ENCODE results near the gene FGFR3.

FGFR3 gene

DNA sequence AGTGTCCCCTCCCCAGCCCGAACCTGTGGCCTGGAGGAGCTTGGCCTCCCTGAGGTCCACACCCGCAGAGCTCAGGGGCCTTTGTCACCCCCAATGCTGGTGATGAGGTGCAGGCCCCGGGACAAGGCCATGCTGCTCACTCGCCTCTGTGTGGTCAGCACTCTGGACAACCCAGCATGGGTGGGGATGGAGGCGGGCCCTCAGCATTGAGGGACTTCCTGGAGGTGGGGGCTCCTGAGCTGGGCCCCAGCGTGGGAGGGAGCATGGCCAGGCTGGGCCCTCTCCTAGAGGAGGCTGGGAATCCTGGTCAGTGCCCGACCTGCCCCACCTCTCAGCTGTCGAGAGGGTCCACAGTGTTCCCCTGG lies 41.2 kb upstream of the FGFR3 start:
- TF ChIP-seq, protein P1, sequence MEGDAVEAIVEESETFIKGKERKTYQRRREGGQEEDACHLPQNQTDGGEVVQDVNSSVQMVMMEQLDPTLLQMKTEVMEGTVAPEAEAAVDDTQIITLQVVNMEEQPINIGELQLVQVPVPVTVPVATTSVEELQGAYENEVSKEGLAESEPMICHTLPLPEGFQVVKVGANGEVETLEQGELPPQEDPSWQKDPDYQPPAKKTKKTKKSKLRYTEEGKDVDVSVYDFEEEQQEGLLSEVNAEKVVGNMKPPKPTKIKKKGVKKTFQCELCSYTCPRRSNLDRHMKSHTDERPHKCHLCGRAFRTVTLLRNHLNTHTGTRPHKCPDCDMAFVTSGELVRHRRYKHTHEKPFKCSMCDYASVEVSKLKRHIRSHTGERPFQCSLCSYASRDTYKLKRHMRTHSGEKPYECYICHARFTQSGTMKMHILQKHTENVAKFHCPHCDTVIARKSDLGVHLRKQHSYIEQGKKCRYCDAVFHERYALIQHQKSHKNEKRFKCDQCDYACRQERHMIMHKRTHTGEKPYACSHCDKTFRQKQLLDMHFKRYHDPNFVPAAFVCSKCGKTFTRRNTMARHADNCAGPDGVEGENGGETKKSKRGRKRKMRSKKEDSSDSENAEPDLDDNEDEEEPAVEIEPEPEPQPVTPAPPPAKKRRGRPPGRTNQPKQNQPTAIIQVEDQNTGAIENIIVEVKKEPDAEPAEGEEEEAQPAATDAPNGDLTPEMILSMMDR (IDR thresholded peaks at IDR 0.05): no peak

DNA sequence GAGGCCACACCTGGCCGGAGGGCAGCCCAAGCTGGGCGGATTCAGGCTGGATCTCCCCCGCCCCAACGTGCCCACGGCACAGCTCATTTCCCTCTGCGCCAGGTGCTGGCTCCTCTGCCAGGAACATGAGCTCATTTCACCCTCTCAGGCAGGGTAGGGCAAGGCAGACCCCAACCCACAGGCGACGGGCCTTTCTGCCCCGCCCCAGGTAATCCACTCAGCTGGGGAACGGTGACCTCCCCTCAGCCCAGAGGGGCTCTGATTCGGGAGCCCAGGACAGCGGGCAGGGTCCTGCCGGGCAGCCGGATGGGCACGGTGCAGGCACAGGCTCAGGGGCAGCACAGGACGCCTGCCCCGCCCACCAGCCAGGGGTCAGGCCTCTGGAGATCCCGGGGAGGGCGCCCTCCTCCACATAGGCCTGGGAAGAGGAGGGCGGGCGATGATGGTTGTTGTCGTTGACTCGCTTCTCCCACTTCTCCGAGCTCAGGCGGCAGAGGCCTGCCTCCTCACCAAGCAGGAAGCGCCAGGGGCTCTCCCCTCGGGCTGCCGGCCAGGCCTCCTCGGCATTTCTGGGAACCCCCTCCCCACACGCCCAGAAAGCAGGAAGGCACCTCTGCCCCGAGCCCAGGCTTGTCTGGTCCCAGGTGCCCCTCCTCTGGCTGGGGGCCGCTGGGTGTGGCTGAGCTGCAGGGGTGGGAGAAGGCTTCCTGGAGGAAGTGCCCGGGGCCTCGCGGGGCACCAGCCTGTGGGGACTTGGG lies 40.6 kb upstream of the FGFR3 start:
- TF ChIP-seq, protein P1 (IDR thresholded peaks at IDR 0.05): no peak

DNA sequence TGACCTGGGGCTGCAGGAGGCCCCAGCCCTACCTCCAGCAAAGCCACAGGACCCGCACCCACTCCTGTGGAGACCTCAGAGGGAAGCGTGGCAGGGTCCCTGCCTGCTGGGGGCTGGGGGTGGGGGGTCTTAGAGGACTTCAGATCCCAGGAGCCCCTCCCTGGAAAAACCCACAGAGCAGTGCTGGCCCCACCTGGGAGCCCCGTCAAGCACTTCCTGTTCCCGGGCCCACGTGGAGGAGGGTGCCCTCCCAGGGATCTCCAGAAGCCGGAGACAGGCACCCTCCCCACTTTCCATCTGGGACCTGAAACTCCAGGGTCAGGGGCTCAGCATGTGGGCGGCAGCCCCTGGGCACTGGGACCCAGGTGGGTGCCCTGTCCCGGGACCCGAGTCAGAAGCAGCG lies 39.8 kb upstream of the FGFR3 start:
- TF ChIP-seq, protein P1 (IDR thresholded peaks at IDR 0.05): no peak

DNA sequence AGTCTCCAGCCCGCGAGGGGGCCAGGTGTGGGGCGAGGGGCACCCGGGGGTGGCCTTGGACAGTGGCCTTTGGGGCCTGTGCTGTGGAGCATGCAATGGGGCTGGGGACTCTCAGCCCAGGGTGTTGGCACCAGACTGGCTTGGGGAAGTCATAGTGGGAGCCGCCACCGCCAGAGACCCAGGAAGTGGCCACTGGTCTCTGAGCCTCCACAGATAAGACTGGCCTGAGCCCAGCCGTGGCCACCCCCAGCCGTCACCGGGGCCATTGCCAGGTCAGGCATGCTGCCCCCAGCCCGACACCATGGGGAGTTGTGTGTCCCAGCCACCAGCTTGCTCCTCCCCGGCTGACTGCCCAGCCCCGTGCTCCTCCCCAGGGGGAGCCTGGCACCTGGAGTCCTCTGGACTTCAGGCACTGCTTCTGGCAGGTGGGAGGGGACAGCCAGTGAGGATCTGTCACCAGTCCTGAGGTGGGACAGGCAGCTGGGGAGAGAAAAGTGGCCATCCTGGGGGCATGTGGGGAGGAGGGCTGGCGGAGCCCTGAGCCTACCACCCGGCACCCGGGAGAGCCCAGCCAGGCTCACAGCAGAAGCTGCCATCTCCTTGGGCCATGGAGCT lies 39.3 kb upstream of the FGFR3 start:
- TF ChIP-seq, protein P1 (IDR thresholded peaks at IDR 0.05): no peak

DNA sequence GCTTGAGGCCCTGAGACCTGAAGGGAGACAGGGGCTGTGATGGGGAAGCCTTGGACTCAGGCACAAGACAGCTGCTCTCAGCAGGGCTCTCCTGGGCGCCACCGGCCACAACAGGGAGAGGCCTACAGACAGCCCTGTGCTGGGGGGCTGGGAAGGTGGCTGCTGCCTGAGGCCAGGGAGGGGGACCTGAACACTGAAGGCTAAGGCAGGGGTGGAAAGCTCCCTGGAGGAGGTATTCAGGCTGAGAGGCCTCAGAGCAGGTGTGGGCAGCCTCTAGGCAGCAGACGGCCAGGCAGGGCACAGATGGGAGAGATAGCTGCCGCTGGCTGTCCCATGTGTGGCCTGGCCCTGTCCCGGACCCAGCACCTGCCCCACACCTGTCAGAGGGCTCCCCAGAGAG lies 38.8 kb upstream of the FGFR3 start:
- TF ChIP-seq, protein P1 (IDR thresholded peaks at IDR 0.05): no peak

DNA sequence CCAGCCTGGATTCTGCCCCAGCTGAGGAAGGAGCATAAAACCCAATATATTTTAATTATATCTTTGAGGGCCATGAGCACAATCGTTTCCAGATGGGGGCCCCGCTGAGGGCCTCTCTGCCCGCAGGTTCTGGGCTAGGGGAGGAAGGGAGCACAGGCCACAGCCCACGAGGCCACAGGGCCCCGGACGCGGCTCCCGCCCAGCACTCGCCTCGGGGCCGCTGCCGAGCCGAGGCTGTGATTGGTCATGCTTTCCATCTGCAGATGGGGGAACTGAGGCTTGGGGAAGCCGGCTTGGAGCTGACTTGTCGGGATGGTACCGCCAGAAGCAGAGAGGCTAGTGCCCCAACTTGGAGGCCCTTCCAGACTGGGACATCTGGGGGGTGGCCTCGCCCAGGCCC lies 37.8 kb upstream of the FGFR3 start:
- TF ChIP-seq, protein P1 (IDR thresholded peaks at IDR 0.05): no peak

DNA sequence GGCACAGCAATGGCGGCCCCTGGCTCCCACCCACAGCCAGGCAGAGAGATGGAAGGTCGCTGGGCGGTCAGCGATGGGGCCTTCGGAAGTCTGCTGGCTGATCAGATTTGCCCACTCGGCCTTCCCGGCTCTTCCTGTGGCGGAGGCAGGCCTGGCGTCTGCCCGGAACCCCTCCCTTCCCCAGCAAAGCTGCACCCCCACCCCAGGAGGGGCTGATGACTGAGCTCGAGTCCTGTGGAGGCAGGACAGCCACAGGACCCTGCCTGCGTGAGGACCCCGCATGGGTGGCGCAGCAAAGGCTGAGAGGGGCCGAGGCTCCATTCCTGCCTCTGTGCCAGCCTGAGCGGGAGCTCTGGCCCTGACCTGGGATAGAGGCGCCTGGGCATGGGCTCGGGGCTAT lies 37.0 kb upstream of the FGFR3 start:
- TF ChIP-seq, protein P1 (IDR thresholded peaks at IDR 0.05): no peak

Data from LNCAP (cell line).